ENCODE data around the gene GRIK4.

GRIK4 gene

DNA sequence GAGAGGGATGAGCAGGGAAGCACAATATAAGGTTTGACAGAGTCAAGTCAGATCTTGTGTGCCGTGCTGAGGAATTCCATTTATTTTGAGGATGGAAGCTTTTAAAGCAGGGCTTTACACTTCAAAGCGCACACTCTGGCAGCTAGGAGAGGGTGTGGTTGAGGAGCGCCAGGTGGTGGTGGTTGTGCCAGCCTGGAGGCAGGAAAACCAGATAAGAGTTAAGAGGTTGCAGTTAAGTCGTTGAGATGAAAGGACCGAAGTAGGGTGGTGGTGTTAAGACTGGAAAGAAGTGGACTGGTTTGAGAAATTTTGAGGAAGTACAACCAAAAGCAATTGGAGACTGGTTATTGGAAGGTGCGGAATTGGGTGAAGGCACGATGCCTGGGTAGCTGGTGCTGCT lies 280.8 kb downstream of the GRIK4 start:
- no peaks in the 10 kb centered on the region for H3K4me1 ChIP-seq (ENCODE audit: insufficient read depth, low read length)
- H3K4me3 ChIP-seq (ENCODE audit: low read length): no peak overlapping the region
- H3K27me3 ChIP-seq (ENCODE audit: insufficient read depth, low read length): peaks cover 1% of the 10 kb centered on the region
- no peaks in the 10 kb centered on the region for H3K9me3 ChIP-seq (ENCODE audit: insufficient read depth, low read depth, low read length)
- H3K9ac ChIP-seq (ENCODE audit: low read depth, low read length): no peak overlapping the region
- no peaks in the 10 kb centered on the region for H3K36me3 ChIP-seq (ENCODE audit: insufficient read depth, low read depth, low read length)
- H3K27ac ChIP-seq (ENCODE audit: low read length): no peak overlapping the region

DNA sequence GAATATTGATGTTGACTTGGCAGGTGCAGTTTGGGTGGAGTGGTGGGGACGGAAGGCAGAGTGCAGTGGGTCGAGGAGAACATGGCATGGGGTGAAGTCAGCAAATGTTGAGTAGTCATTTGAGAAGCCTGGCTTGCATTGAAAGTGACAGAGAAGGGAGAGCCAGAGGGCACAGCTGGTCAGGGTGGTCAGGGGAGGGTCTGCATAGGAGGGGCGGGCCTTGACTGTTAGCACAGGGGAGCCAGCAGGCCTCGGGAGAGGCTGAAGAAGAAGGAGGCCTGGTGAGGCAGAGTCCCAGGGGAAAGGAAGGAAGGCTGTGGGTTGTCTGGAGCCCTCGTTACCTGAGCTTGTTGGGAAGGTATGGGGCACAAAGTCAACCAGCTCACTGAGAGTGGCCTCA lies 281.6 kb downstream of the GRIK4 start:
- H3K36me3 ChIP-seq (ENCODE audit: insufficient read depth, low read depth, low read length): no peaks in the 10 kb centered on the region
- no peaks in the 10 kb centered on the region for H3K4me1 ChIP-seq (ENCODE audit: insufficient read depth, low read length)
- no peak overlapping the region for H3K27ac ChIP-seq (ENCODE audit: low read length)
- H3K4me3 ChIP-seq (ENCODE audit: low read length): no peak overlapping the region
- H3K27me3 ChIP-seq (ENCODE audit: insufficient read depth, low read length): peaks cover 7% of the 10 kb centered on the region
- no peak overlapping the region for H3K9ac ChIP-seq (ENCODE audit: low read depth, low read length)
- no peaks in the 10 kb centered on the region for H3K9me3 ChIP-seq (ENCODE audit: insufficient read depth, low read depth, low read length)

DNA sequence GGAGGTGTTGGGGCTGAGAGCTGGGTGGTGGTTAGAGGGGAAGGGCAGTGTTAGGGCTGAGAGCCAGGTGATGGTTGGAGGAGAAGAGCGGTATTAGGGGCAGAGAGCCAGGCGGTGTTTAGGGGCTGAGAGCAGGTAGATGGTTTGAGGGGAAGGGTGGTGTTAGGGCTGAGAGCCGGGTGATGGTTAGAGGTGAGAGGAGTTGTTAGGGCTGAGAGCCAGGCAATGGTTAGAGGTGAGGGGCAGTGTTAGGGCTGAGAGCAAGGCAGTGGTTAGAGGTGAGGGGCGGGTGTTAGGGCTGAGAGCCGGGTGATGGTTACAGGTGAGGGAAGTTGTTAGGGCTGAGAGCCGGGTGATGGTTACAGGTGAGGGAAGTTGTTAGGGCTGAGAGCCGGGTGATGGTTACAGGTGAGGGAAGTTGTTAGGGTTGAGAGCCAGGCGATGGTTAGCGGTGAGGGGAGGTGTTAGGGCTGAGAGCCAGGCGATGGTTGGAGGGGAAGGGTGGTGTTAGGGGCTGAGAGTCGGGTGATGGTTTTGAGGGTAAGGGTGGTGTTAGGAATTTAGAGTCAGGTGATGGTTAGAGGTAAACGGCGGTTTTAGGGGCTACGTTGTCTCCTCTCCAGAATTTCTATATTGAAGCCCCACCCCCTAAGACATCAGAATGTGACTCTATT lies 282.4 kb downstream of the GRIK4 start:
- H3K36me3 ChIP-seq (ENCODE audit: insufficient read depth, low read depth, low read length): no peaks in the 10 kb centered on the region
- H3K27me3 ChIP-seq (ENCODE audit: insufficient read depth, low read length): peaks cover 7% of the 10 kb centered on the region
- H3K9me3 ChIP-seq (ENCODE audit: insufficient read depth, low read depth, low read length): no peaks in the 10 kb centered on the region
- no peak overlapping the region for H3K9ac ChIP-seq (ENCODE audit: low read depth, low read length)
- no peak overlapping the region for H3K27ac ChIP-seq (ENCODE audit: low read length)
- no peaks in the 10 kb centered on the region for H3K4me1 ChIP-seq (ENCODE audit: insufficient read depth, low read length)
- no peak overlapping the region for H3K4me3 ChIP-seq (ENCODE audit: low read length)

DNA sequence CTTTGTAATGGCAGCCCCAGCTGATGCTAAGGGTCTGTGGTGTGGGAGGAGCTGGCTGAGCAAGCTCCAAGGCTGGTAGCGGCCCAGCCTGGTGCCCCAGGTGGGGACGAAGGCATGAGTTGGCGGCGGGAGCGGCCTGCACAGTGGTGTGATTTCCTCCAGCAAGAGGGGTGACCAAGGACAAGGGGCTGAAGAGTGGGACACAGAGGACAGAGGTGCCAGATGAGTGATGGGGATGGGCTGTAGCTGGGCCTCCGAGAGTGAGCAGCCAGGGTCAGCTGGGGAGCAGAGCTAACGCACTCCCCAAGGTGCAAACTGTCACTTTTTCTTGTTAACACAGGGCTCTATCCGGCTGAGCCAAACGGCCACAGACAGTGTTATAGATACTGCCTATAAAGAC lies 283.2 kb downstream of the GRIK4 start:
- H3K4me1 ChIP-seq (ENCODE audit: insufficient read depth, low read length): no peaks in the 10 kb centered on the region
- no peaks in the 10 kb centered on the region for H3K9me3 ChIP-seq (ENCODE audit: insufficient read depth, low read depth, low read length)
- H3K4me3 ChIP-seq (ENCODE audit: low read length): no peak overlapping the region
- H3K9ac ChIP-seq (ENCODE audit: low read depth, low read length): no peak overlapping the region
- H3K36me3 ChIP-seq (ENCODE audit: insufficient read depth, low read depth, low read length): no peaks in the 10 kb centered on the region
- H3K27me3 ChIP-seq (ENCODE audit: insufficient read depth, low read length): peaks cover 7% of the 10 kb centered on the region
- no peak overlapping the region for H3K27ac ChIP-seq (ENCODE audit: low read length)

DNA sequence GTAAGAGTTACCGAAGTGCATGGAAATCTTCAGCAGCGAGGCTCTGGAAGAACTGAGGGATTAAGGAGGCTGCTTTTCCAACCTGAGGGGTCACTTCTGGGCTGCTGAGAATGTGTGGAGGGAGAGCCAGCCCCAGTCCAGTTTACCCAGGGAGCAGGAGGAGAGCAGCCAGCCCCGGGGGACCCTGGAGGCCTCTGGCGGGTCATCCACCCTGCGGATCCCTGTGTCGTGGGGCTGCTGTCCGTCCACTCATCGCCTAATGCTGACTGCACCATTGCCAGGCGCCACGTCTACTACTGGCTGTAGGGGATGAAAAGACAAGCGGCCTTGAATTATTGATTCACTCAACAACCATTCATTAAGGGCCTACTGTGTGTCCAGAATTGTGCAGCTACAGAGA lies 283.6 kb downstream of the GRIK4 start:
- Histone ChIP-seq H3K36me3 (ENCODE audit: insufficient read depth, low read depth, low read length) (no peaks in the 10 kb centered on the region), H3K9me3 (ENCODE audit: insufficient read depth, low read depth, low read length) (no peaks in the 10 kb centered on the region), H3K27ac (ENCODE audit: low read length) (no peak overlapping the region), H3K4me3 (ENCODE audit: low read length) (no peak overlapping the region), H3K4me1 (ENCODE audit: insufficient read depth, low read length) (no peaks in the 10 kb centered on the region), H3K9ac (ENCODE audit: low read depth, low read length) (no peak overlapping the region), H3K27me3 (ENCODE audit: insufficient read depth, low read length) (peaks cover 7% of the 10 kb centered on the region)

DNA sequence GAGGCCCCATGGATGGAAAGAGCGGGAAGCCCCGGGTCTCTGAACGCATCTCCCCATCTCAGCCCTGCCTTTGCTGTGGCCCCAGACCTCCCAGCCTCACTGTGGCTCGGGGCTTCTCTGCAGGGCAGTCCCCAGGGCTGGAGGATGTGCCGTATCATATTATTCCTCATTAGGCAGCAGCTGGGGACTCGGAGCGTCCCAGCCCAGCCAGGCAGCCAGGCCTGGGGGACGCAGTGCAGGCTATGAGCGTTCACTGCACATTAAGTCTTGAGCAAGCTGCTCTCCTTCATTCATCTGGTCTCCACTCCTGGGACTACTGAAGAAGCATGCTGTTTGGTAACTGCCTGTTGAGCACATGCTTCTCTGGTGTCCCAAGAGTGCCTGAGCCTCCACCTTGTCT lies 285.6 kb downstream of the GRIK4 start:
- H3K9ac ChIP-seq (ENCODE audit: low read depth, low read length): no peak overlapping the region
- no peak overlapping the region for H3K27ac ChIP-seq (ENCODE audit: low read length)
- H3K9me3 ChIP-seq (ENCODE audit: insufficient read depth, low read depth, low read length): no peaks in the 10 kb centered on the region
- no peaks in the 10 kb centered on the region for H3K4me1 ChIP-seq (ENCODE audit: insufficient read depth, low read length)
- H3K36me3 ChIP-seq (ENCODE audit: insufficient read depth, low read depth, low read length): no peaks in the 10 kb centered on the region
- H3K27me3 ChIP-seq (ENCODE audit: insufficient read depth, low read length): peaks cover 7% of the 10 kb centered on the region
- no peak overlapping the region for H3K4me3 ChIP-seq (ENCODE audit: low read length)

DNA sequence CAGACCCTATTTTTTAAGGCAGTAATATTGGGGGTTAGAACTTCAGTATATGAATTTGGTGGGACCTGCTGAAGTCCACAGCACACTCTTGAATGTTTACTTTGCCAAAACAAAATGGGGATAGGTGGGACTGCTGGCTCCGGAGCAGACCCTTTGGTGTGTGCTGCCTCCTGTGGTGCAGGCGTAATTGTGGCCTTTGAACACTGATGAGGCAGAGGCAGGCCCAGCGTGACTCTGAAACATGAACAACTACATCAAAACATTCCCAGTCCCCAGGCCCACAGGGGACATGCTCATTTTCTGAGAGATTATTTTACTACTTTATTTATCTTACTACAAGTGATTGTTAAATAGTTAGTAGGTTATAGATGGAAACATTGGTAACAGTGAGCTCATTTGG lies 287.3 kb downstream of the GRIK4 start:
- H3K4me3 ChIP-seq (ENCODE audit: low read length): no peak overlapping the region
- H3K36me3 ChIP-seq (ENCODE audit: insufficient read depth, low read depth, low read length): no peaks in the 10 kb centered on the region
- no peaks in the 10 kb centered on the region for H3K9me3 ChIP-seq (ENCODE audit: insufficient read depth, low read depth, low read length)
- peaks cover 7% of the 10 kb centered on the region for H3K27me3 ChIP-seq (ENCODE audit: insufficient read depth, low read length)
- no peak overlapping the region for H3K27ac ChIP-seq (ENCODE audit: low read length)
- H3K9ac ChIP-seq (ENCODE audit: low read depth, low read length): no peak overlapping the region
- H3K4me1 ChIP-seq (ENCODE audit: insufficient read depth, low read length): no peaks in the 10 kb centered on the region

DNA sequence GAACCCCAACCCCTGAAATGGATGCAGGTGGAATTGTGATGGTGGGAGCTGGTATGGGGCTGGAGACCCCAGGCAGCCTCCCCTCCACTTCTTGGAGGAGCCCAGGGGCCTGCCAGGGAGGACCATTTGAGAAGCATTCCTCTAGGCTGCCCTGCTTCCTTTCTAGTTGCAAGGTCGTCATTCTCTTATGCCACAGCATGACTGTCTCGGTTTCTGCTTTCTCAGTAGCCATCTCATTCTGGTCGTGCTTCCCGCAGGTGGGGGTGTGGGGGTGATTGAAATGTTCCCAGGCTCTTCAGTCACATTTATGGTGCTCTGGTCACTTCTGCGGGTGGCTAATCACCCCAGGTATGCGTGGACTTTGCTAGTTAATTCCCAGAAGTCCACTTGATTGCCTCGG lies 288.7 kb downstream of the GRIK4 start:
- Histone ChIP-seq H3K4me1 (ENCODE audit: insufficient read depth, low read length) (no peaks in the 10 kb centered on the region), H3K9me3 (ENCODE audit: insufficient read depth, low read depth, low read length) (no peaks in the 10 kb centered on the region), H3K27ac (ENCODE audit: low read length) (no peak overlapping the region), H3K9ac (ENCODE audit: low read depth, low read length) (no peak overlapping the region), H3K36me3 (ENCODE audit: insufficient read depth, low read depth, low read length) (no peaks in the 10 kb centered on the region), H3K4me3 (ENCODE audit: low read length) (no peak overlapping the region), H3K27me3 (ENCODE audit: insufficient read depth, low read length) (peaks cover 7% of the 10 kb centered on the region)

DNA sequence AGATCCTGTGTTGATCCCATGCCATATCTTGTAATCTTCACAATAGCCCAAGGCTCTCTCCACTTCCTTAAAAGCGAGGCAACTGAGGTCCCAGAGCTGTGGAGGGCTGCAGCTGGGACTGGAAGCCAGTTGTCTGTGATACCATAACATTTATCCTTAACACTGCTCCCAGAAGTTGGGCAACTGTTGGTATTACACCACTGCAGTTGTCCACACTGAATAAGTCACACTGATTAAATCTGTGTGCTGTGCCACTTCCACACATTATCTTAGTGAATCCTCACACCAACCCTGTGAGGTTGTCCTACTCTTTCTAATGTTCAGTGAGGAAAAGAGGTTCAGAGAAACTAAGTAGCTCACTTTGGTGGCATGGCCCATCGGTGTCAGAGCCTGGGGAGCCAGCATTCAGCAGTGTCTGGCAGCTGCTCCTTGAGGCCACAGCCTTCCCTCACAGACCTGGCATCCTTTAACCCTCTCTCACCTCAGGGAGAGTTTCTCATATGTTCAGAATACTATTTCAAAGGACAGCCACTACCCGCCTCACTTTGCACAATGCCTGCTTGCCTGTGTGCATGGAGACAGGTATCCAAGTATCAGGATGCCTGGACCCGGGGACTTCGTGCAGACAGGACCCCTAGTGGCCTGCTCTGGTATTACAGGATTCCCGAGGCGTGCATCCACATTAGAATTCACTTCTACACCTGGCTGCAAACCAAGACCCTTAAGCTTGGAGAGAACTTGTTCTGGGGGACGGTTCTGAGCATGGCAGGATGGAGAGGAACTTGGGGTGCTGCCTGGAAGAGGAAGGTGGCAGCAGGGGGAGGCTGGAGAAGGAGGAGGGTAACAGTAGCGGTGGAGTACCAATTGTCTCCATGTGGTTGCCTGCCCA lies 290.5 kb downstream of the GRIK4 start:
- Histone ChIP-seq H3K36me3 (ENCODE audit: insufficient read depth, low read depth, low read length) (no peaks in the 10 kb centered on the region), H3K9me3 (ENCODE audit: insufficient read depth, low read depth, low read length) (no peaks in the 10 kb centered on the region), H3K27me3 (ENCODE audit: insufficient read depth, low read length) (peaks cover 7% of the 10 kb centered on the region), H3K27ac (ENCODE audit: low read length) (no peak overlapping the region), H3K4me1 (ENCODE audit: insufficient read depth, low read length) (peaks cover 1% of the 10 kb centered on the region; the same call in 1 of the 2 replicates), H3K9ac (ENCODE audit: low read depth, low read length) (no peak overlapping the region), H3K4me3 (ENCODE audit: low read length) (no peak overlapping the region)

DNA sequence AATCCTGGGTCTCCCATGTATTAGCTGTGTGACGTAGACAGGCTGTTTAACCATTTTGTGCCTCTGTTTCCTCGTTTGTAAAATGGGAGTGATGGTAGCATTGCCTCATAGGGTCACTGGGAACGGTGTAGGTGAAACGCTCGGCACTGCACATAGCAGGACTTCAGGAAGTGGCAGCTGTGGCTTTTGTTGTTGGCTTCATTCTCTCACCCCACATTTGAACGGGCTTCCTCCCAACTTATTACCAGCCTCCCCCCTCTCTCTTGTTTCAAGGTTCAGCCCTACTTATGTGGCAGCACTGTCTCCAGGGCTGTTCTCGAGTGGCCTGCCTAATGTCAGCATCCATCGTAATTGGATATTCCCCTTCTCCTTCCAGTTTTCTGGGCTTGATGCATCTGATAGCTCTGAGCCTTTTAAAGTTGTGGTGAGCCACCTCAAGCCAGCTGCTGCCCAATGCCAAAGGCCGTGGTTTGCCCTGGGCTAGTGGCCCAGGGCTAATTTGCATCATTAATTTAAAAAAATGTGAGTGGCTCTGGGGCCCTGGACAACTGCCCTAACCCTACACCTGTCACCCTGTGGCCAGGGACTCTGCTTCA lies 294.5 kb downstream of the GRIK4 start:
- H3K9me3 ChIP-seq (ENCODE audit: insufficient read depth, low read depth, low read length): no peaks in the 10 kb centered on the region
- peaks cover 8% of the 10 kb centered on the region; the same call in 1 of the 2 replicates for H3K4me1 ChIP-seq (ENCODE audit: insufficient read depth, low read length)
- H3K27me3 ChIP-seq (ENCODE audit: insufficient read depth, low read length): no peaks in the 10 kb centered on the region
- no peaks in the 10 kb centered on the region for H3K36me3 ChIP-seq (ENCODE audit: insufficient read depth, low read depth, low read length)
- H3K4me3 ChIP-seq (ENCODE audit: low read length): no peak overlapping the region
- H3K27ac ChIP-seq (ENCODE audit: low read length): no peak overlapping the region
- no peak overlapping the region for H3K9ac ChIP-seq (ENCODE audit: low read depth, low read length)

DNA sequence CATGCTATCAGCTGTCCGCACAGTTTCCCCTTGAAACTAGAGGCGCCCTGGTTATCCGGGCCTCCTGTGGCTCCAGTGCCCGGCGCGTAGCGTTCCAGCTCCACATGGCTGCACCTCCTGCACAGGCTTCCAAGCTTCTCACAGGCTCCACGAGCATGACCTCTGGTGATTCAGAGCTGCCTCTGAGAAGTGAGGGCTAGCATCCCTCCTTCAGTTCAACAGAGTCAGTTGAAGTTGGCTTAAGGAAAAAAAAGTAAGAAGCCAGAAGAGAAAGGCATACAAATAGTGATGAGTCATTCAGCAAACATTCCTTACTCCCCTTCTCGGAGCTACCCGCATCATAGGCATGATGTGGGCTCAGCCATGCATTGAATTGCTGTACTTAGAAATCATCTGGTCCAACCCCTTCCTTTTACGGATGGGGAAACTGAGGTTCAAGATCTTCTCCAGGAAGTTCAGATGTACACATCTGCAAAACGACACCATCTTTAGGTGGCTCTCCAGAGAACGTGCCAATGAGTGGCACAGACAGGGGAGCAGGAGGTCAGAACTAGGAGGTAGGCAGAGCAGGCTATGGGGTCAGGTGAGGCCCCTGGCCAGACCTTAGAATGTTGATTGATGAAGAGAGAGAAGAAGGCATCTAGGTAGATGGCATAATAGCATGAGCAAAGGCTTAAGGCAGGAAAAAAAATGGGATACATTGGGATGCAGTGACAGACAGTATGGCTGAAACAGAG lies 296.0 kb downstream of the GRIK4 start:
- Histone ChIP-seq H3K9ac (ENCODE audit: low read depth, low read length) (no peak overlapping the region), H3K4me1 (ENCODE audit: insufficient read depth, low read length) (peaks cover 8% of the 10 kb centered on the region; the same call in 1 of the 2 replicates), H3K27me3 (ENCODE audit: insufficient read depth, low read length) (no peaks in the 10 kb centered on the region), H3K36me3 (ENCODE audit: insufficient read depth, low read depth, low read length) (no peaks in the 10 kb centered on the region), H3K9me3 (ENCODE audit: insufficient read depth, low read depth, low read length) (no peaks in the 10 kb centered on the region), H3K4me3 (ENCODE audit: low read length) (no peak overlapping the region), H3K27ac (ENCODE audit: low read length) (no peak overlapping the region)
